Endothelial cell of coronary artery (primary cell): ENCODE measurements around the gene ITGA8. TPM values are rescaled to one million over a fixed set of nuclear protein-coding genes. Genes with fewer than 3 reads are reported as not detected.

ENCODE experiments used
- total RNA-seq: library from RNA; depleted of rRNA; stranded (reverse); fragments of >200 nt; gene quantifications from 2 replicates; pipeline ENCODE4 v1.2.3, GENCODE V29; 2014

Gene ITGA8
- under 0.01 and 0.18 TPM in 2 replicates for total RNA-seq

DNA sequence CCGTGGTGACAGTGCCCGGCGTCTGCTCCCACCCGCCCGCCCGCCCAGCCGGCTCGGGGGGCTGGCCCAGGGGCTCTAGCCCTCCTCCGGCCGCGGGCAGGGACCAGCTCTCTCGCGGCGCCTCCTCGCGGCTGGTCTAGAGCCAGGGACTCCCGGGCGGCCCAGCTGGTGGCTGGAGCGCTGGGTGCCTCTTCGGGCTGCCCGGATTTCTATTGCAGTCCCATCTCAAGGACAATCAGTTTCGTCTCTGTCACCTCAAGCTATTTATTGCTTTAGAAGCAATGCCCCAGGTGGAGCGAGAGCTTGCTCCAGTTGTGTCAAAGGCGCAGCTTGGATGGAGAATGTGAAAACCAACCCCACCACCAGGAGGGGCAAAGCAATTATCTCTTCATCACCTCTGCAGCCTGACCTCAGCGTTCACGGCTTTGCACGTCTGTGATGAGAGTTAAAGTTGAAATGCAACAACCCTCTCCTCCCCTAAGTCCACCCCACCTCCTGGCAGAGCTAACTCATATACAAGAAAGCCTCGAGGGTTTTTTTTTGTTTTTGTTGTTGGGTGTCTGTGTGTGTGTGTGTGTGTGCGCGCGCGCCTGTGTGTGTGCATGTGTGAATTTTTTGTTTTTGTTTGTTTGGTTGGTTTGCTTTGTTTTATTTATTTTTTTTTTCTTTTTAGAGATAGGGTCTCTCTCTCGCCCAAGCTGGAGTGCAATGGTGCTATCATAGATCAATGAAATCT lies at the start of gene ITGA8:
TSS of gene ITGA8 (minus strand) at position 24 of the 736 bp plus-strand sequence. CDS start 151 bp downstream, outside the sequence.

Other genes with a start within 250 kb of the ITGA8 start
- 17.0 and 22.0 TPM in 2 replicates for gene MINDY3, start 140.6 kb upstream of the ITGA8 start, total RNA-seq